ENCODE data around the gene RNF220. TPM values are rescaled to one million over a fixed set of nuclear protein-coding genes. Genes with fewer than 3 reads are reported as not detected.

The RNF220 gene
- total RNA-seq, 6 donors from 2014 or later: 77.7 to 114 (median 91.1) TPM

GRCh38 chr1:44507490-44508396 lies 102.7 kb downstream of the RNF220 start:
- WGBS, 2 donors: 76 to 88% methylated on average over 25 of the region's 26 CpGs
- DNase-seq (no peak), ATAC-seq (ENCODE audit: low FRiP score in 2 of 2) (no peak)
- no peaks in the 10 kb centered on the region for H3K4me1 ChIP-seq
- no peaks in the 10 kb centered on the region for H3K36me3 ChIP-seq
- no peak overlapping the region for H3K4me3 ChIP-seq
- TF ChIP-seq CTCF (IDR thresholded peaks at IDR 0.05) (no peak), POLR2AphosphoS5 (IDR thresholded peaks at IDR 0.05) (no peak), EP300 (IDR thresholded peaks at IDR 0.05) (no peak), POLR2A (IDR thresholded peaks at IDR 0.05) (no peak)
- no peaks in the 10 kb centered on the region for H3K27me3 ChIP-seq
- no peaks in the 10 kb centered on the region for H3K9me3 ChIP-seq
- H3K27ac ChIP-seq: no peak overlapping the region

- Histone ChIP-seq H3K27me3 (no peaks in the 10 kb centered on the region), H3K4me3 (no peak overlapping the region), H3K27ac (no peak overlapping the region), H3K9me3 (no peaks in the 10 kb centered on the region), H3K36me3 (no peaks in the 10 kb centered on the region), H3K4me1 (no peaks in the 10 kb centered on the region)
- DNase-seq: no peak
- WGBS, 2 donors: 93 to 95% methylated on average over 5 of the region's 5 CpGs
- TF ChIP-seq CTCF (IDR thresholded peaks at IDR 0.05): no peak
- TF ChIP-seq POLR2AphosphoS5 (IDR thresholded peaks at IDR 0.05): no peak
- no peak for TF ChIP-seq EP300 (IDR thresholded peaks at IDR 0.05)
- no peak for TF ChIP-seq POLR2A (IDR thresholded peaks at IDR 0.05)
- no peak for ATAC-seq (ENCODE audit: low FRiP score in 2 of 2)
Measured at GRCh38 chr1:44508397-44508745, 103.3 kb downstream of the RNF220 start.

GRCh38 chr1:44511363-44511762 lies 106.3 kb downstream of the RNF220 start:
- no peak overlapping the region for H3K27ac ChIP-seq
- ATAC-seq (ENCODE audit: low FRiP score in 2 of 2) (no peak), DNase-seq (no peak)
- no peak overlapping the region for H3K4me3 ChIP-seq
- WGBS, 2 donors: 75 to 83% methylated on average over 3 of the region's 3 CpGs
- TF ChIP-seq EP300 (IDR thresholded peaks at IDR 0.05) (no peak), POLR2AphosphoS5 (IDR thresholded peaks at IDR 0.05) (no peak), POLR2A (IDR thresholded peaks at IDR 0.05) (no peak), CTCF (IDR thresholded peaks at IDR 0.05) (no peak)
- no peaks in the 10 kb centered on the region for H3K27me3 ChIP-seq
- H3K4me1 ChIP-seq: no peaks in the 10 kb centered on the region
- H3K9me3 ChIP-seq: no peaks in the 10 kb centered on the region
- H3K36me3 ChIP-seq: no peaks in the 10 kb centered on the region

GRCh38 chr1:44511769-44512168 lies 106.7 kb downstream of the RNF220 start:
- Histone ChIP-seq H3K9me3 (no peaks in the 10 kb centered on the region), H3K4me3 (no peak overlapping the region), H3K27ac (no peak overlapping the region), H3K27me3 (no peaks in the 10 kb centered on the region), H3K4me1 (no peaks in the 10 kb centered on the region), H3K36me3 (no peaks in the 10 kb centered on the region)
- DNase-seq (no peak), ATAC-seq (ENCODE audit: low FRiP score in 2 of 2) (no peak)
- 61 to 72% methylated on average over 7 of the region's 7 CpGs for WGBS, 2 donors
- TF ChIP-seq POLR2AphosphoS5 (IDR thresholded peaks at IDR 0.05) (no peak), POLR2A (IDR thresholded peaks at IDR 0.05) (no peak), EP300 (IDR thresholded peaks at IDR 0.05) (no peak), CTCF (IDR thresholded peaks at IDR 0.05) (no peak)
